PC-3 (cell line): ENCODE data around the gene TTC28. TPM values are rescaled to one million over a fixed set of nuclear protein-coding genes. Genes with fewer than 3 reads are reported as not detected.

ENCODE experiments used
- ATAC-seq: fragments of 200-7000 bp; cut with Tn5 transposase; 2 replicates; pipeline ENCODE4 v1.9.1; 2020; ENCODE audit warnings: mild to moderate bottlenecking, moderate library complexity
- BruUV-seq: library from RNA; stranded (reverse); fragments of 400-500 nt; replicated peaks from 2 replicates; lab custom pipeline; 2021; lab: Mats Ljungman, UMichigan
- CTCF ChIA-PET: fragments of 300-600 bp; sonication (Branson Sonifier 250); formaldehyde crosslinking; loops from one replicate; lab custom pipeline; 2022; ENCODE audit warnings: antibody characterized with exemption; lab: Charles Lee
- POLR2A ChIA-PET: fragments of 300-600 bp; sonication (Branson Sonifier 250); formaldehyde crosslinking; loops from one replicate; lab custom pipeline; 2022; ENCODE audit warnings: antibody characterized with exemption; ENCODE audit not compliant: unreplicated experiment; lab: Charles Lee
- DNase-seq: peaks from one replicate; pipeline ENCODE4 v3.0.0-alpha.2; 2015
- H2AFZ ChIP-seq: fragments of 300-600 bp; sonication (generic); 2 replicates; pipeline ENCODE4 v1.6.0; 2016; ENCODE audit warnings: antibody characterized with exemption, low read length
- H3F3A ChIP-seq: fragments of 300-600 bp; sonication (generic); one replicate; pipeline ENCODE4 v1.6.0; 2017; ENCODE audit warnings: antibody characterized with exemption, low read length, control low read depth, mild to moderate bottlenecking; ENCODE audit not compliant: unreplicated experiment
- H3K27ac ChIP-seq: fragments of 300-600 bp; sonication (generic); 2 replicates; pipeline ENCODE4 v1.5.1; 2016; ENCODE audit warnings: mild to moderate bottlenecking, low read length
- H3K27me3 ChIP-seq: fragments of 300-600 bp; sonication (generic); 2 replicates; pipeline ENCODE4 v1.6.1; 2016; ENCODE audit warnings: low read length, mixed read lengths
- H3K36me3 ChIP-seq: fragments of 300-600 bp; sonication (generic); 2 replicates; pipeline ENCODE4 v1.6.1; 2016; ENCODE audit warnings: low read depth, mixed run types, low read length, mixed read lengths
- H3K4me1 ChIP-seq: fragments of 300-600 bp; sonication (generic); 2 replicates; pipeline ENCODE4 v1.5.1; 2016; ENCODE audit warnings: low read length; ENCODE audit not compliant: insufficient read depth
- H3K4me2 ChIP-seq: fragments of 300-600 bp; sonication (generic); 2 replicates; pipeline ENCODE4 v1.6.0; 2016; ENCODE audit warnings: low read length
- H3K4me3 ChIP-seq: fragments of 300-600 bp; sonication (generic); 2 replicates; pipeline ENCODE4 v1.5.1; 2016; ENCODE audit warnings: mild to moderate bottlenecking, low read length, mixed read lengths
- H3K79me2 ChIP-seq: fragments of 300-600 bp; sonication (generic); 2 replicates; pipeline ENCODE4 v1.6.1; 2017; ENCODE audit warnings: low read length, mixed read lengths
- H3K9ac ChIP-seq: fragments of 300-600 bp; sonication (generic); 2 replicates; pipeline ENCODE4 v1.6.0; 2016; ENCODE audit warnings: mild to moderate bottlenecking, low read length
- H3K9me2 ChIP-seq: fragments of 300-600 bp; sonication (generic); replicated peaks from 2 replicates; pipeline ENCODE4 v1.6.1; 2016; ENCODE audit warnings: mixed run types, low read length, mixed read lengths
- H3K9me3 ChIP-seq: fragments of 300-600 bp; sonication (generic); 2 replicates; pipeline ENCODE4 v1.6.1; 2016; ENCODE audit warnings: low read length, mixed read lengths
- H4K20me1 ChIP-seq: fragments of 300-600 bp; sonication (generic); 2 replicates; pipeline ENCODE4 v1.6.1; 2016; ENCODE audit warnings: low read length, mixed read lengths
- CTCF ChIP-seq: fragments of 300-600 bp; sonication (generic); conservative IDR thresholded peaks from 2 replicates; pipeline ENCODE4 v1.5.1; 2017; ENCODE audit warnings: antibody characterized with exemption, low read depth, mild to moderate bottlenecking, low read length
- EZH2 ChIP-seq: fragments of 300-600 bp; sonication (generic); IDR thresholded peaks from one replicate; pipeline ENCODE4 v1.6.1; 2017; ENCODE audit warnings: antibody characterized with exemption, mild to moderate bottlenecking, low read length; ENCODE audit not compliant: unreplicated experiment
- EZH2phosphoT487 ChIP-seq: fragments of 300-600 bp; sonication (generic); IDR thresholded peaks from 2 replicates; pipeline ENCODE4 v1.6.1; 2018; ENCODE audit warnings: mild to moderate bottlenecking, antibody characterized with exemption, low read length, borderline replicate concordance
- intact Hi-C: fragments of 100-400 bp; cut with micrococcal nuclease; formaldehyde crosslinking; loops from 2 replicates; pipeline ENCODE4 v1.9.0; 2023
- total RNA-seq: library from RNA; depleted of rRNA; stranded (reverse); fragments of >200 nt; gene quantifications from 2 replicates; pipeline ENCODE4 v1.2.3, GENCODE V29; 2014

The TTC28 gene
- total RNA-seq, 1 experiment from 2014 or later: 6.3 TPM

GRCh38 chr22:28016781-28017557 is 662.7 kb downstream of the TTC28 start:
- TF ChIP-seq EZH2 (no peak), CTCF (no peak), EZH2phosphoT487 (no peak)
- Histone ChIP-seq H4K20me1 (0 out of 2 replicates have a peak, but pooled peaks cover 3% of the 10 kb centered on the region), H3K9me2 (no peaks in the 10 kb centered on the region), H3K9ac (no peak overlapping the region), H3K79me2 (no peaks in the 10 kb centered on the region), H3K9me3 (no peaks in the 10 kb centered on the region), H3K36me3 (no peaks in the 10 kb centered on the region), H3K4me1 (peaks cover 13% of the 10 kb centered on the region), H3F3A (no peaks in the 10 kb centered on the region), H3K27ac (no peak overlapping the region), H3K4me3 (no peak overlapping the region), H3K27me3 (no peaks in the 10 kb centered on the region), H3K4me2 (no peak overlapping the region), H2AFZ (no peak overlapping the region)
- ATAC-seq (no peak), DNase-seq (no peak)
- ChIA-PET CTCF (no interaction called here), POLR2A (no interaction called here)
- intact Hi-C loops: no loop called here
- BruUV-seq: no TSS peak

GRCh38 chr22:28015676-28016601 is 663.7 kb downstream of the TTC28 start:
- no peak for DNase-seq
- Histone ChIP-seq H3K4me3 (no peak overlapping the region), H3K4me2 (no peak overlapping the region), H3K27me3 (no peaks in the 10 kb centered on the region), H3K4me1 (peaks cover 13% of the 10 kb centered on the region), H3F3A (no peaks in the 10 kb centered on the region), H3K27ac (no peak overlapping the region), H3K9me3 (no peaks in the 10 kb centered on the region), H3K9me2 (no peaks in the 10 kb centered on the region), H4K20me1 (0 out of 2 replicates have a peak, but pooled peaks cover 3% of the 10 kb centered on the region), H3K36me3 (no peaks in the 10 kb centered on the region), H3K9ac (no peak overlapping the region), H2AFZ (no peak overlapping the region), H3K79me2 (no peaks in the 10 kb centered on the region)
- TF ChIP-seq EZH2: no peak
- no peak for TF ChIP-seq CTCF
- no peak for TF ChIP-seq EZH2phosphoT487
- POLR2A ChIA-PET: no interaction called here
- CTCF ChIA-PET: no interaction called here
- BruUV-seq: no TSS peak
- ATAC-seq: no peak
- intact Hi-C loops: no loop called here
